ENCODE data around the gene PGAM5.

- no peak for TF ChIP-seq CTCF (IDR thresholded peaks at IDR 0.05 in 8 of 11, conservative IDR thresholded peaks at IDR 0.05 in 3 of 11)
- no peak for TF ChIP-seq POLR2AphosphoS5 (IDR thresholded peaks at IDR 0.05)
These were observed 47.5 kb upstream of the PGAM5 start for GRCh38 chr12:132662901-132663755.
